T-cell (primary cell): ENCODE data around the gene INPP5J. TPM values are rescaled to one million over a fixed set of nuclear protein-coding genes. Genes with fewer than 3 reads are reported as not detected.
A peak's percentile ranks its signal among the peaks of the same experiment; 100 is the strongest.

ENCODE experiments used
- ATAC-seq, 4 experiments: fragments of 200-7000 bp in 3 of 4; fragments of 150-1000 bp in 1 of 4; cut with Tn5 transposase; replicated peaks in 1 of 4; 1 replicate in 3 of 4; 2 replicates in 1 of 4; pipeline ENCODE4 v1.10.0; 2021; ENCODE audit warnings: moderate library complexity in 3 of 4, mild to moderate bottlenecking in 2 of 4, moderate number of reproducible peaks in 1 of 4
- CTCF ChIA-PET, 2 donors: fragments of 300-600 bp; sonication (Branson Sonifier 250); formaldehyde crosslinking; loops; one replicate each; lab custom pipeline; 2022; ENCODE audit warnings: antibody characterized with exemption in 2 of 2; lab: Charles Lee
- POLR2A ChIA-PET, 2 donors: fragments of 300-600 bp; sonication (Branson Sonifier 250); formaldehyde crosslinking; loops; one replicate each; lab custom pipeline; 2022; ENCODE audit warnings: antibody characterized with exemption in 2 of 2; lab: Charles Lee
- DNase-seq, 35 experiments: peaks; one replicate each; pipeline versions ENCODE4 v3.0.0 to v3.0.0-alpha.2; 2013 to 2023
- H3K27ac ChIP-seq: one replicate; pipeline ENCODE4 v1.5.1; 2013; ENCODE audit warnings: low read length
- H3K27me3 ChIP-seq, 2 experiments: replicated peaks in 1 of 2; 1 replicate in 1 of 2; 2 replicates in 1 of 2; pipeline versions ENCODE4 v1.6.1 to v1.7.0; 2013; ENCODE audit warnings: low read length in 1 of 2, mixed read lengths in 1 of 2; ENCODE audit not compliant: control insufficient read depth in 2 of 2, insufficient read depth in 2 of 2; ENCODE audit errors: extremely low read depth in 1 of 2
- H3K36me3 ChIP-seq, 2 donors: 1 replicate in 1 of 2; 2 replicates in 1 of 2; pipeline versions ENCODE4 v1.6.1 to v1.7.0; 2013; ENCODE audit warnings: low read length in 1 of 2; ENCODE audit not compliant: control insufficient read depth in 2 of 2, insufficient read depth in 1 of 2; ENCODE audit errors: extremely low read depth in 1 of 2
- H3K4me1 ChIP-seq, 2 experiments: 1 replicate in 1 of 2; 2 replicates in 1 of 2; pipeline versions ENCODE4 v1.6.1 to v1.7.0; 2013; ENCODE audit warnings: low read length in 2 of 2, mixed read lengths in 1 of 2; ENCODE audit not compliant: insufficient read depth in 2 of 2, control insufficient read depth in 1 of 2; ENCODE audit errors: extremely low read depth in 1 of 2
- H3K4me3 ChIP-seq, 2 donors: 1 replicate in 1 of 2; 2 replicates in 1 of 2; pipeline versions ENCODE4 v1.5.1 to v1.7.0; 2013; ENCODE audit warnings: mild to moderate bottlenecking in 2 of 2, low read length in 1 of 2, moderate library complexity in 1 of 2; ENCODE audit not compliant: control insufficient read depth in 1 of 2; ENCODE audit errors: extremely low read depth in 1 of 2
- H3K9me3 ChIP-seq: 2 replicates; pipeline ENCODE4 v1.7.0; 2013
- H3K27ac Mint-ChIP-seq, 2 donors: one replicate each; pipeline ENCODE4 v1.8.0; 2020 to 2021; ENCODE audit warnings: mild to moderate bottlenecking in 2 of 2, mixed read lengths in 2 of 2
- H3K27me3 Mint-ChIP-seq, 2 donors: one replicate each; pipeline ENCODE4 v1.8.0; 2021 to 2022; ENCODE audit warnings: mixed read lengths in 2 of 2
- H3K36me3 Mint-ChIP-seq: one replicate; pipeline ENCODE4 v1.8.0; 2021; ENCODE audit warnings: mixed read lengths
- H3K4me1 Mint-ChIP-seq, 3 donors: one replicate each; pipeline ENCODE4 v1.8.0; 2020 to 2022; ENCODE audit warnings: mixed read lengths in 3 of 3, mild to moderate bottlenecking in 1 of 3
- H3K4me3 Mint-ChIP-seq, 3 donors: one replicate each; pipeline ENCODE4 v1.8.0; 2020 to 2022; ENCODE audit warnings: mild to moderate bottlenecking in 3 of 3, mixed read lengths in 3 of 3, moderate library complexity in 3 of 3
- H3K9me3 Mint-ChIP-seq, 3 donors: one replicate each; pipeline ENCODE4 v1.8.0; 2020 to 2022; ENCODE audit warnings: mixed read lengths in 3 of 3
- WGBS: methylation state at CpG from one replicate; pipeline ENCODE4 v1.1.5; 2013; ENCODE audit warnings: missing lambda C conversion rate; ENCODE audit not compliant: insufficient coverage; 5-methylcytosine and 5-hydroxymethylcytosine counted together
- total RNA-seq, 35 experiments: library from RNA in 6 of 35; stranded (reverse) in 6 of 35; fragments of 120-200 nt in 1 of 35; gene quantifications; one replicate each; pipeline versions ENCODE4 v1.2.1 to v1.2.4 and lab custom pipeline; 2013 to 2026

The INPP5J gene
- total RNA-seq, 5 donors from 2014 or later (not counting 1 experiment from before 2014, with no cell fraction given) = 0.23 to 1.1 (median 0.35) TPM

DNA sequence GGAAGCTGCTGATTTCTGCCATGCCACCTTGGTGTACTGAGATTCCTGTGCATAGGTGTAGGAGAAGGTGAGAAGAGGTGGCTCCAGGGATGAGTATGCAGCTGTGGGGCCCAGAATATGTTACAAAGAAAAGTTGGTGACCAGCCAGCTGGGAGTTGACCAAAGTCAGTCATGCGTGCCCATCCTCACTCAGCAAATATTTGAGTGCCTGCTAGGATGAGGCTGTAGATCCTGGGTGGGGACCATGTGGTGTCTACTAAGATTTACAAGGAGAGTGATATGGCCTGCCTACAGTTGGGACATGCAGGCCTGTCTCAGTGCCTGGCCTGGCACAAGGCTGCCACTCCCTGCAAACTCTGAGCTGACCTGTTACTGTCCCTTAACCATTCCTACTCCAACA lies 56.6 kb downstream of the INPP5J start:
- ChIA-PET CTCF (no interaction called here), POLR2A (no interaction called here)
- peak overlapping the region in 1 of 2 donors; percentile 34 for H3K27ac Mint-ChIP-seq
- H3K4me3 Mint-ChIP-seq = no peak overlapping the region
- no peaks in the 10 kb centered on the region for H3K27me3 Mint-ChIP-seq
- peaks cover 15 to 23% (median 18%) of the 10 kb centered on the region in 3 donors for H3K4me1 Mint-ChIP-seq
- WGBS = no CpG with 5 or more reads among the region's 1 CpG
- Histone ChIP-seq H3K9me3 (no peaks in the 10 kb centered on the region), H3K27ac (no peak overlapping the region), H3K4me3 (no peak overlapping the region), H3K27me3 (no peaks in the 10 kb centered on the region), H3K4me1 (no peaks in the 10 kb centered on the region), H3K36me3 (peaks cover 7 to 25% of the 10 kb centered on the region in 2 donors)
- no peak for DNase-seq
- peaks cover 24% of the 10 kb centered on the region for H3K36me3 Mint-ChIP-seq
- ATAC-seq = no peak
- peaks cover 0 to 2% (median 0%) of the 10 kb centered on the region in 3 donors for H3K9me3 Mint-ChIP-seq

- no peak overlapping the region for H3K27ac ChIP-seq
- DNase-seq (no peak), ATAC-seq (no peak)
- no peak overlapping the region for H3K4me3 Mint-ChIP-seq
- POLR2A ChIA-PET = no interaction called here
- peaks cover 0 to 3% (median 3%) of the 10 kb centered on the region in 3 donors for H3K4me1 Mint-ChIP-seq
- H3K27me3 Mint-ChIP-seq = no peaks in the 10 kb centered on the region
- 97% methylated on average over 10 of the region's 30 CpGs for WGBS
- H3K9me3 Mint-ChIP-seq = peaks cover 0 to 2% (median 0%) of the 10 kb centered on the region in 3 donors
- H3K36me3 Mint-ChIP-seq = peaks cover 21% of the 10 kb centered on the region
- no peaks in the 10 kb centered on the region for H3K4me1 ChIP-seq
- peaks cover 7 to 26% of the 10 kb centered on the region in 2 donors for H3K36me3 ChIP-seq
- H3K27me3 ChIP-seq = no peaks in the 10 kb centered on the region
- H3K9me3 ChIP-seq = no peaks in the 10 kb centered on the region
- no peak overlapping the region for H3K27ac Mint-ChIP-seq
- CTCF ChIA-PET = no interaction called here
- no peak overlapping the region for H3K4me3 ChIP-seq
Measured at GRCh38 chr22:31184015-31184414, 61.2 kb downstream of the INPP5J start.

Other genes with a start within 250 kb of the INPP5J start
- gene MORC2, start 154.2 kb upstream of the INPP5J start, total RNA-seq = 10 to 100 TPM; 33.6 to 49.1 (median 45.4) TPM
- 100 to 1,000 TPM in 2 of 5 donors, 10 to 100 TPM in 3; 92.6 to 115 (median 94.8) TPM for gene TUG1, start 153.7 kb upstream of the INPP5J start, total RNA-seq
- 10 to 100 TPM in 1 of 5 donors, 1 to 10 TPM in 4; 2.6 to 10.1 (median 3.8) TPM for gene SMTN, start 41.6 kb upstream of the INPP5J start, total RNA-seq
- 10 to 100 TPM; 46.4 to 67.8 (median 53.7) TPM for gene SELENOM, start 15.4 kb upstream of the INPP5J start, total RNA-seq
- not detected for gene PLA2G3, start 17.5 kb downstream of the INPP5J start, total RNA-seq
- gene RNF185, start 37.2 kb downstream of the INPP5J start, total RNA-seq = 10 to 100 TPM; 12.2 to 29.8 (median 25.9) TPM
- gene LIMK2, start 89.3 kb downstream of the INPP5J start, total RNA-seq = 10 to 100 TPM; 21.5 to 31.5 (median 29.7) TPM
- 100 to 1,000 TPM; 460 to 628 (median 478) TPM for gene PIK3IP1, start 169.5 kb downstream of the INPP5J start, total RNA-seq
- 10 to 100 TPM; 53.1 to 56.7 (median 54.6) TPM for gene PATZ1, start 223.4 kb downstream of the INPP5J start, total RNA-seq